ENCODE measurements around the gene YEATS2.

Gene YEATS2

DNA sequence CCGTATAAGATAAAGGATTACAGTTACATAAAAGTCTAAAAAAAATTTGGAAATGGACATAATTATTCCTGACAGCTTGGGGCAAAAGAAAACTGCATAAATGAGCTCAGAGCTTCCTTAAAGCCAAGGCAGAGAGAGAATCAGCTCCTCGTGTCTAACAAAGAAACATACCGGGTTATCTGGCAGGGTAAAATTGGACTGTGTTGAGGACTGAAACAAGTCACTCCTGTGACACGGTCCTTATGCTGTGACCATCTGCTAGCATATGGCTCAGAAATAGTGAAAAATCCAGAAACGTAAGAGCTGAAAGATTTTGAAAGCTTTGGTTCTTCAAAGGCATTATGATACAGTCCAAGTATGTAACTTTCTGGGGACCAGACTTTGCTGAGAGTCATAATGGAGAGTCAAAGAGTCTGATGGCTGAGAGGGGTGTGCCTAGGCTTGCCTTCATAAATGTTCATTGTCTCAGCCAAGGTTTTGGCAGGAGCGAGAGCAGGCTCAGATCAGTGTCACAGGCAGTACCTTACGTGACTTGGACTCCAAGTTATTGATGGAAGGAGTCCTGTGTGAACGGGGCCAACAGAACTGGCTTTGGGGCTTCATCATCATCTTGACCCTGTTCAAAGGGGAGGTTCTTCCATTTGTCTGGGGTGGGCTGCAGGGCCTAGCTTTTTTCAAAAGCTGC lies 115.3 kb downstream of the YEATS2 start:
- no peak for DNase-seq (ENCODE audit: low spot score)

- no peak for DNase-seq (ENCODE audit: low spot score)
These were observed 116.6 kb downstream of the YEATS2 start for GRCh38 chr3:183814240-183814639.

GRCh38 chr3:183815563-183815940 lies 118.0 kb downstream of the YEATS2 start:
- no peak for DNase-seq (ENCODE audit: low spot score)

GRCh38 chr3:183815951-183816475 lies 118.4 kb downstream of the YEATS2 start:
- DNase-seq (ENCODE audit: low spot score): no peak

GRCh38 chr3:183816681-183817510 lies 119.3 kb downstream of the YEATS2 start:
- no peak for DNase-seq (ENCODE audit: low spot score)

- DNase-seq (ENCODE audit: low spot score): no peak
These were observed 120.0 kb downstream of the YEATS2 start for GRCh38 chr3:183817639-183818038.

DNA sequence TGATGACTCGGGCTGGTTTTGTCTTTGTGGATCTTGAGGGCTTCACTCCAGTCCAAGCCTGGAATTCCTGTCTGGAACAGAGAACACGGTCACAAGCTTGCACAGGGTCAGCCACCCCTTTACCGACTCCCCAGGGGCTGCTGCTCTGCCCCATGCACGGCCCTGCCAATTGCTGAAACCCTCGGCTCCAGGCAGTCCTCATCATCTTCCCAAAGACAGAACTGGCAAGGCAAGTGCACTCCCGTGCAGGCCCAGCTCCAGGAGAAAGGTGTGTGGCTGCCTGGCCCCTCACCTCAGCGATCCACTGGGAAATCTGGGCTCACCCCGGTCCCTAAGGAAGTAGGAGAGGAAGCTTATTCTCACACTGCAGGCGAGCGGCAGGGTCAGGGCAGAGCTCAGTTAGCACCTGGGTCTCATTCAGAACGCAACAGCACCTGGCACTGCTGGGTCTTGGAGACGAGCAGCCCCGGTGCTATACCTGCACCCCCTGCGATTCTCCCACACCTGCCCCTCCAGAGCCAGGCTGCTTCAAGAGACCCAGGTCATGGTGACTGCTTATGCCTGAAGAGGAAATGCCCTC lies 120.5 kb downstream of the YEATS2 start:
- no peak for DNase-seq (ENCODE audit: low spot score)

- no peak for DNase-seq (ENCODE audit: low spot score)
These were observed 121.4 kb downstream of the YEATS2 start for GRCh38 chr3:183818706-183819624.

DNA sequence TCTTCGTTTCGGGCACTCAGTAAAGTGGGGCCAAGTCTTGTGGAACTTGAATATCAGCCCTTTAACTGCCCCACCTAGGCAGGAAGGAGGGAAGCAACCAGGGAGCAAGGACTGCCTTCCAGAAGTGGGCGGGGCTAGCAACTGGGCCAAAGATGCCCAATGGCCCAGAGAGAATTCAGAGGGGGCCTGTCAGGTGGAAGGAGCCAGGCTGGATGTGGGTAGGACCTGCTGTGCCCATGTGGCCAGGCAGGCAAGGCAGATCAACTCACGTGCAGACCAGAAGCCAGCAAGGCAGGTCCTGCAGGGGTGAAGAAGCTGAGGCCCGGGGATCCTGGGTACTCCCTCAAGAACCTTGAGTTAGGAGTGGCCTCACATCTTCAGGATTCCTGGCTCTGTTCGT lies 122.2 kb downstream of the YEATS2 start:
- no peak for DNase-seq (ENCODE audit: low spot score)

DNA sequence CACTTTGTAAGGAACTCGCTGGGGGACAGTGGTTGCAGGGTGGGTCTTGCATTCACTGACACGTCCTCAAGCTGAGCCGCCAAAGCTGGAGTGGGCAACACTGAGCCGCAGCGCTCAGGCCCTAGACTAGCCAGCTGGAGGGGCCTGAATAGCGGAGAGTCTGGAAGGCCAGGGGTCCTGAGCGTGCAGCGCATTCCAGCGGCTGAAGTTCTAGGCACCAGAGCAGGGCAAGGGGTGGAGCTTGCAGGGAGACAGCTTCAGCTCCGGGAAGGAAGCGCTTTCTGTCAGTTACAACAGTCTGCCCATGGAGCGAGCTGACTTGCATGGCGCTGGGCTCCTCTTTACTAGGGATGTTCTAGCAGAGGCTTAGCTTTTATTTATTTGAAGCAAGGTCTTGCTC lies 125.0 kb downstream of the YEATS2 start:
- no peak for DNase-seq (ENCODE audit: low spot score)

GRCh38 chr3:183823963-183824362 lies 126.4 kb downstream of the YEATS2 start:
- no peak for DNase-seq (ENCODE audit: low spot score)

DNA sequence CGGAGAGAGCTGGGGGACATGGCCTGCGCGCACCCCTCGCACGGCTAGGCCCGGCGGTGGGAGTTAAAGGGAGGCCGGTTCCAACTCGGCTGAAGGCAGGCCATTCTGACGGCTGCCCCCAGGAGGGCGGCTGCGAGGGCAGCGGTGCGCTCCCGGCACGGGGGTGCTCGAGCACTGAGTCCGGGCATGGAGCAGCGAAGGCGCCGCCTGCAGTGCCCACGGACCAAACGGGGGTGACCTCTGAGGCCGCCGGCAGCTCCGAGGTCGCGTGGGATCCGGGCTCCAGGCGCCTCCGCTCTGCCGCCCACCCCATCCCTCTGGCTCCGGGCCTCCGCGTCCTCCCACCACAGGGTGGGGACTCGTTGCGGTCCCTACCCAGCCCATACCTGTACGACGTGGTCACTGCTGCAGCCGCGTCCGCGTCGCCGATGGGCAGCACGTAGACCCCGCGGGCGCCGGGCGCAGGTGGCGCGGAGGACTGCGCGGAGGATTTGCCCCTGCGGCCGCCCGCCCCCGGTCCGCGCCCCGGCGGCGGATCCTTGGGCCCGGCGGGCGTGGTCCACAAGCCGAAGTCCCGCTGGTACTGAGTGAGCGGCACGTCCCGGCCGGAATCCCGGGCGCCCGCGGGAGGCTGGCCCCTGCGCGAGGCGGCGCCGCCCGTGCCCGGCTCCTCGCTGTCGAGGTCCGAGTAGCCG lies 127.3 kb downstream of the YEATS2 start:
- no peak for DNase-seq (ENCODE audit: low spot score)

DNA sequence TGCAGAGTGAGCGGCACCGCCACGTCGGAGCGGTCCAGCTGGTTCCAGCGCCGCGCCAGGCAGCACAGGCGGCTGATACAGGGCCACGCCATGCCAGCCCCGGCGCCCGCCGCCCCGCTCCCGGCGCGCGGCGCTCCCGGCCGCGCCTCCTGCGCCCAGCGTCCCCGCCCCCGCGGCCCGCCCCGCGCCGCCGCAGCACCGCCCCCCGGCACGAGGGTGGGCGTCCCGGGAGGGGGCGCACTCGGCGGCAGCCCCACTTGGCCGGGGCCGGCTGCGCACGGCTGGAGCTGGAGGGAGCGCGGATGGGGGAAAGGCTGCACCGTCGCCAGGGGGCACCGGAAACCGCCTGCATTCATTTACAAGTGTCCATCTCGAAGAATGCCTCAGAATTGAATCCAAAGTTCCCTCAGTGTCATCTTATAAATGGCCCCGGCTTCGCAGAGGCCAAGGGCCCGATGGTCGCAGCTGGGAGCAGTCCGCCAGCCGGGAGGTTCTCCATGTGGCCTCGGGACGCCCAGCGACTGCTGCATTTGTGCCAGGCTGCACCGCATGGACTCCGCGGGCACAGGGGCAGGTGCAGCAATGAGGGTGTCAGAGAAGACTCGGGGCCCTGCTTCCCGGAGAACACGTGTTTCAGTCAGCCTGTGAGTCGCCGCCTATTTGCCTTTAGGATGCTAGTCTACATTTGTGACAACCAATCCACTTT lies 128.0 kb downstream of the YEATS2 start, which contains the start of gene MAP6D1:
MAP6D1 (minus strand) TSS at position 122 of the 706 bp plus-strand sequence; CDS start at position 92, 30 bp downstream.
- peak; percentile 30 for DNase-seq (ENCODE audit: low spot score)

DNA sequence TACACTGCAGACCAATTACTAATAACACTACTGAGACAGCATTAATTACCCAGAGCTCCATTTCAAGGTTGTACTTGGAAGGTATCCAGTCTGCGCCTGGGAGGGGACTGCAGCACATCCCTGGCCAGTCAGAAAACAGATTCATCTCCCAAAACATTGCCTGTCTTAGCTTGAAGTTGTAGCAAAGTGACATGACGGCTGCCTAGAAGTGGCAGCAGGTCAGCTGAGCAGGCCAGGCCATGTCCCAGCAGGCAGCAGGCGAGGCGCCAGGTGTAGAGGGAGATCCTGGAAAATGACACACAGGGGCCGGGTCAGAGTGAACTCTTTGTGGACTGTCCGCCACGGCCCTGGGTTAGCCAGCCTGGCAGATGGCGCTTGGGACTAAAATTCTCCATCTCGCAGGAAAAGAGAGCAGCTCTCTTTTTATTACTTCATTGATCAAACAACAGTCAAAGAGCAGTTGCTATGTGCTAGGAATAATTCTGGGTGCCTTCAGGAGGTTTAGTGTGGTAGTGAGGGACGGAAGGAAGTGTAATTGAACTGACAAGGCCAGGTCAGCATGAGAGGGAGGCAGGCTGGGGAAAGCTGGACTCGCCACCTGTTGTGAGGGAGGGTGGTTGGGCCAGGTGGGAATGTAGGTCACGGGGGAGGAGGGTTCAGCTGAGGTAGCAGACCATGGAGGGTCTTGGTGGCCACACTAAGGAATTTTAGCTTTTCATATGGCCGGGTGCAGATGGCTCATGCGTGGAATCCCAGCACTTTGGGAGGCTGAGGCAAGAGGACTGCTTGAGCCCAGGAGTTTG lies 129.1 kb downstream of the YEATS2 start:
- DNase-seq (ENCODE audit: low spot score): no peak

- DNase-seq (ENCODE audit: low spot score): no peak
These were observed 130.4 kb downstream of the YEATS2 start for GRCh38 chr3:183827809-183828537.

DNA sequence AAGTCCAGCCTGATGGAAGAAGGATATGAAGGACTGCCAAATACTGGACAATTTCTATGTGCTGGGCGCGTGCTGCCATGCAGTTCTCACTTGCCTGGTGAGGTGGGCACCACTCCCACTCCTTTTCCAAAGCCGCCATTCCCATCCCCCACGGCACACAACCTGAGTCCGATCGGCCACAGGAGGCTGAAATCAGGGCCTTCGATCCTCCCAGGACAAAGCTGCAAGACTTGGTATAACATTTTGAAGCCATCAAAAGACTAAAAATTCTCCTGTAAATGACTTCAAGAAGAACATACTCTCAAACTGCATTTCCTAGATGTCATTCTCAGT lies 130.9 kb downstream of the YEATS2 start:
- no peak for DNase-seq (ENCODE audit: low spot score)

DNA sequence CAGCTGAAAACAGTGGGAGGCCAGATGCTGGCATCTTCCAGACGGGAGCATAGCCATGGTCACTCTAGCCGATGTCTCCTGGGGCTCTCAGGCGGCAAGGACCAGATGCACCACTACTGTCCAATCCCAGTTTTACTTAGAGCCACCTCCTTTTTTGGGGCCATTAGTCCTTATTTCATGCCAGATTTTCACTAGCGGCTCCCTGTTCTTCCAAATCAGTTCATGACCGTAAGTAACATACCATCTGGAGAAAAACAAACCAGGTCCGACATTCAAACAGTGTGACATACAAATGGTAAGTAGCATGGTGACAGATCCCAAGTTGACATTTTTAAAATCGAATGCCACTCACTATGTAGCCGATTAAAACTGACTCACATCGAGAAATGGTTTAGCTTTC lies 131.9 kb downstream of the YEATS2 start:
- DNase-seq (ENCODE audit: low spot score): no peak

GRCh38 chr3:183830187-183830586 lies 132.6 kb downstream of the YEATS2 start:
- no peak for DNase-seq (ENCODE audit: low spot score)

- DNase-seq (ENCODE audit: low spot score): no peak
These were observed 135.9 kb downstream of the YEATS2 start for GRCh38 chr3:183833516-183833915.
